Measurements from ENCODE around the gene E2F2. TPM values are rescaled to one million over a fixed set of nuclear protein-coding genes. Genes with fewer than 3 reads are reported as not detected.

E2F2 gene
- total and polyA plus RNA-seq, 2 of the 4 experiments (the other 2 are of a cell fraction), result 0.36 to 0.51 TPM

- Histone ChIP-seq H2BK20ac (ENCODE audit: low read depth, low read length) (no peak overlapping the region), H3K9ac (ENCODE audit: low read depth, low read length) (no peak overlapping the region), H3K9me1 (ENCODE audit: insufficient read depth, low read length) (0 out of 2 replicates have a peak, but pooled peaks cover 2% of the 10 kb centered on the region), H2AK9ac (replicated peaks; ENCODE audit: low read depth, low read length, poor library complexity) (no peak overlapping the region), H3K4me2 (ENCODE audit: low read depth, low read length) (no peak overlapping the region), H3K56ac (ENCODE audit: extremely low read depth, insufficient read depth, low read length) (no peak overlapping the region), H4K8ac (ENCODE audit: low read depth in 2 of 2, low read length in 2 of 2) (no peak overlapping the region), H2AK5ac (ENCODE audit: low read depth, low read length) (no peak overlapping the region), H3K36me3 (ENCODE audit: control insufficient read depth, insufficient read depth, low read length) (no peaks in the 10 kb centered on the region), H2AFZ (replicated peaks; ENCODE audit: low read length, poor library complexity) (peak overlapping the region; percentile 66), H2BK15ac (ENCODE audit: low read depth, low read length) (no peak overlapping the region), H2BK5ac (ENCODE audit: low read depth, low read length, poor library complexity, severe bottlenecking) (no peak overlapping the region), H3K9me3 (ENCODE audit: control insufficient read depth, insufficient read depth, low read length) (no peaks in the 10 kb centered on the region), H4K91ac (ENCODE audit: insufficient read depth, low read depth, low read length) (no peak overlapping the region), H3K23ac (ENCODE audit: low read depth, low read length) (no peak overlapping the region), H3K4me3 (ENCODE audit: insufficient read depth, low read depth, low read length) (no peak overlapping the region), H3K79me1 (ENCODE audit: low read depth in 1 of 2, low read length in 2 of 2) (peaks cover 0 to 7% of the 10 kb centered on the region in 2 experiments; a peak in 1 of 4 replicates), H3K18ac (ENCODE audit: low read depth, low read length) (no peak overlapping the region), H3K27ac (ENCODE audit: insufficient read depth, low read length) (no peak overlapping the region), H3K4me1 (ENCODE audit: control insufficient read depth, insufficient read depth, low read length) (peaks cover 9% of the 10 kb centered on the region; the same call in 1 of the 2 replicates), H4K20me1 (ENCODE audit: insufficient read depth, low read length) (no peaks in the 10 kb centered on the region), H4K5ac (ENCODE audit: low read depth, low read length) (no peak overlapping the region), H3K14ac (replicated peaks; ENCODE audit: low read depth, low read length) (no peak overlapping the region), H3K4ac (ENCODE audit: low read depth, low read length) (no peak overlapping the region), H3K27me3 (ENCODE audit: control insufficient read depth, insufficient read depth, low read length) (no peaks in the 10 kb centered on the region), H2BK120ac (ENCODE audit: low read depth, low read length) (no peak overlapping the region)
- no TSS peak for BruUV-seq (replicated peaks)
- TF ChIP-seq MXI1 (IDR thresholded peaks at IDR 0.05; ENCODE audit: borderline replicate concordance, low read depth, low read length) (no peak), RAD21 (IDR thresholded peaks at IDR 0.05; ENCODE audit: low read length) (no peak), MAZ (IDR thresholded peaks at IDR 0.05; ENCODE audit: borderline replicate concordance, low read depth, low read length) (no peak), POLR2A (IDR thresholded peaks at IDR 0.05; ENCODE audit: low read depth, low read length) (no peak), CHD1 (IDR thresholded peaks at IDR 0.05; ENCODE audit: low read depth, low read length) (no peak)
- TF ChIP-seq, protein P1, sequence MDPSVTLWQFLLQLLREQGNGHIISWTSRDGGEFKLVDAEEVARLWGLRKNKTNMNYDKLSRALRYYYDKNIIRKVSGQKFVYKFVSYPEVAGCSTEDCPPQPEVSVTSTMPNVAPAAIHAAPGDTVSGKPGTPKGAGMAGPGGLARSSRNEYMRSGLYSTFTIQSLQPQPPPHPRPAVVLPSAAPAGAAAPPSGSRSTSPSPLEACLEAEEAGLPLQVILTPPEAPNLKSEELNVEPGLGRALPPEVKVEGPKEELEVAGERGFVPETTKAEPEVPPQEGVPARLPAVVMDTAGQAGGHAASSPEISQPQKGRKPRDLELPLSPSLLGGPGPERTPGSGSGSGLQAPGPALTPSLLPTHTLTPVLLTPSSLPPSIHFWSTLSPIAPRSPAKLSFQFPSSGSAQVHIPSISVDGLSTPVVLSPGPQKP (IDR thresholded peaks at IDR 0.05; ENCODE audit: borderline replicate concordance, low read depth, low read length), result no peak
- dilution Hi-C loops (cut with HindIII; ENCODE audit: low sequenced_read_pairs, unreplicated experiment), result no loop called here
- CTCF ChIA-PET, result no interaction called here
- 90% methylated on average over 3 of the region's 6 CpGs; no CpG with 5 or more reads in 1 of the 2 experiments for WGBS, 2 experiments (ENCODE audit: extremely low coverage in 2 of 2, insufficient read length in 1 of 2)
- DNase-seq, result no peak
- no peak for ATAC-seq (ENCODE audit: low read depth)
- intact Hi-C loops (cut with micrococcal nuclease), result no loop called here
- POLR2A ChIA-PET (ENCODE audit: unreplicated experiment), result no interaction called here
- in situ Hi-C loops (cut with MboI; ENCODE audit: low sequenced_read_pairs), result no loop called here
Measured at GRCh38 chr1:23527900-23528249, 3.2 kb downstream of the E2F2 start.

All from IMR-90 (cell line).